Keratinocyte (primary cell): ENCODE results near the gene C16orf82.

Experiments
- EZH2 ChIP-seq: IDR thresholded peaks from one replicate; pipeline ENCODE4 v1.6.1; 2012; ENCODE audit warnings: inconsistent platforms, mild to moderate bottlenecking, low read length, moderate library complexity
- TF ChIP-seq, protein P1 (sequence below), 3 experiments: IDR thresholded peaks in 1 of 3; conservative IDR thresholded peaks in 1 of 3; optimal IDR thresholded peaks in 1 of 3; 2 replicates in 2 of 3; 3 replicates in 1 of 3; pipeline versions ENCODE3 to v1.5.1; 2011; ENCODE audit warnings: low read length in 3 of 3, mild to moderate bottlenecking in 3 of 3, moderate library complexity in 2 of 3, control low read depth in 1 of 3, inconsistent platforms in 1 of 3; ENCODE audit not compliant: insufficient read depth in 2 of 3; ENCODE audit errors: extremely low read depth in 1 of 3

GRCh38 chr16:27114006-27114405 lies 47.3 kb downstream of the C16orf82 start:
- TF ChIP-seq, protein P1, sequence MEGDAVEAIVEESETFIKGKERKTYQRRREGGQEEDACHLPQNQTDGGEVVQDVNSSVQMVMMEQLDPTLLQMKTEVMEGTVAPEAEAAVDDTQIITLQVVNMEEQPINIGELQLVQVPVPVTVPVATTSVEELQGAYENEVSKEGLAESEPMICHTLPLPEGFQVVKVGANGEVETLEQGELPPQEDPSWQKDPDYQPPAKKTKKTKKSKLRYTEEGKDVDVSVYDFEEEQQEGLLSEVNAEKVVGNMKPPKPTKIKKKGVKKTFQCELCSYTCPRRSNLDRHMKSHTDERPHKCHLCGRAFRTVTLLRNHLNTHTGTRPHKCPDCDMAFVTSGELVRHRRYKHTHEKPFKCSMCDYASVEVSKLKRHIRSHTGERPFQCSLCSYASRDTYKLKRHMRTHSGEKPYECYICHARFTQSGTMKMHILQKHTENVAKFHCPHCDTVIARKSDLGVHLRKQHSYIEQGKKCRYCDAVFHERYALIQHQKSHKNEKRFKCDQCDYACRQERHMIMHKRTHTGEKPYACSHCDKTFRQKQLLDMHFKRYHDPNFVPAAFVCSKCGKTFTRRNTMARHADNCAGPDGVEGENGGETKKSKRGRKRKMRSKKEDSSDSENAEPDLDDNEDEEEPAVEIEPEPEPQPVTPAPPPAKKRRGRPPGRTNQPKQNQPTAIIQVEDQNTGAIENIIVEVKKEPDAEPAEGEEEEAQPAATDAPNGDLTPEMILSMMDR (optimal IDR thresholded peaks at IDR 0.05 in 1 of 3, IDR thresholded peaks at IDR 0.05 in 1 of 3, conservative IDR thresholded peaks at IDR 0.05 in 1 of 3; ENCODE audit: extremely low read depth in 1 of 3, insufficient read depth in 2 of 3, low read length in 3 of 3) = no peak
- no peak for TF ChIP-seq EZH2
